ENCODE results near the gene GPR39. TPM values are rescaled to one million over a fixed set of nuclear protein-coding genes. Genes with fewer than 3 reads are reported as not detected.

The GPR39 gene
- total and polyA plus RNA-seq, 10 donors = 0.05 TPM; not detected in 9

- 56 to 71% (median 65%) methylated on average over 4 of the region's 4 CpGs for WGBS, 5 donors
- intact Hi-C loops (cut with DNase I; ENCODE audit: low total_unique reads) = loop anchor here (10.0 kb wide), 1 partner anchor 1305 kb away; no protein-coding TSS in a partner anchor
- H3K27me3 ChIP-seq (replicated peaks in 1 of 7) = peaks cover 0 to 16% (median 0%) of the 10 kb centered on the region in 7 donors
- H3K27ac ChIP-seq = no peak overlapping the region
- no peaks in the 10 kb centered on the region for H3K4me1 ChIP-seq
- H3K4me3 ChIP-seq = no peak overlapping the region
- DNase-seq = no peak
- H3K36me3 ChIP-seq = no peaks in the 10 kb centered on the region
- TF ChIP-seq POLR2AphosphoS5 (IDR thresholded peaks at IDR 0.05) (no peak), POLR2A (IDR thresholded peaks at IDR 0.05) (no peak), CTCF (IDR thresholded peaks at IDR 0.05 in 8 of 11, conservative IDR thresholded peaks at IDR 0.05 in 3 of 11) (no peak)
- peaks cover 0 to 40% (median 27%) of the 10 kb centered on the region in 8 donors for H3K9me3 ChIP-seq
These were observed 123.6 kb downstream of the GPR39 start for GRCh38 chr2:132540166-132540565.

GRCh38 chr2:132542953-132543569 lies 126.5 kb downstream of the GPR39 start:
- intact Hi-C loops (cut with DNase I; ENCODE audit: low total_unique reads) = loop anchor here (10.0 kb wide), 1 partner anchor 1302 kb away; no protein-coding TSS in a partner anchor
- Histone ChIP-seq H3K4me3 (no peak overlapping the region), H3K9me3 (peaks cover 0 to 31% (median 23%) of the 10 kb centered on the region in 8 donors), H3K4me1 (no peaks in the 10 kb centered on the region), H3K27ac (no peak overlapping the region), H3K27me3 (replicated peaks in 1 of 7) (peaks cover 0 to 16% (median 0%) of the 10 kb centered on the region in 7 donors), H3K36me3 (no peaks in the 10 kb centered on the region)
- TF ChIP-seq POLR2AphosphoS5 (IDR thresholded peaks at IDR 0.05) (no peak), POLR2A (IDR thresholded peaks at IDR 0.05) (no peak), CTCF (IDR thresholded peaks at IDR 0.05 in 8 of 11, conservative IDR thresholded peaks at IDR 0.05 in 3 of 11) (no peak)
- no peak for DNase-seq
- WGBS, 5 donors = 33 to 60% (median 48%) methylated on average over 4 of the region's 4 CpGs

GRCh38 chr2:132544006-132544630 lies 127.5 kb downstream of the GPR39 start:
- Histone ChIP-seq H3K27ac (no peak overlapping the region), H3K36me3 (no peaks in the 10 kb centered on the region), H3K4me1 (no peaks in the 10 kb centered on the region), H3K9me3 (peaks cover 0 to 31% (median 23%) of the 10 kb centered on the region in 8 donors), H3K27me3 (replicated peaks in 1 of 7) (peaks cover 0 to 8% (median 0%) of the 10 kb centered on the region in 7 donors), H3K4me3 (no peak overlapping the region)
- intact Hi-C loops (cut with DNase I; ENCODE audit: low total_unique reads) = loop anchor here (10.0 kb wide), 1 partner anchor 1301 kb away; no protein-coding TSS in a partner anchor
- TF ChIP-seq POLR2AphosphoS5 (IDR thresholded peaks at IDR 0.05) = no peak
- TF ChIP-seq POLR2A (IDR thresholded peaks at IDR 0.05) = no peak
- TF ChIP-seq CTCF (IDR thresholded peaks at IDR 0.05 in 8 of 11, conservative IDR thresholded peaks at IDR 0.05 in 3 of 11) = no peak
- DNase-seq = no peak
- 46 to 73% (median 56%) methylated on average over 1 of the region's 1 CpG for WGBS, 5 donors

- peaks cover 0 to 31% (median 25%) of the 10 kb centered on the region in 8 donors for H3K9me3 ChIP-seq
- H3K4me3 ChIP-seq = no peak overlapping the region
- H3K27ac ChIP-seq = no peak overlapping the region
- no peaks in the 10 kb centered on the region for H3K36me3 ChIP-seq
- DNase-seq = no peak
- H3K27me3 ChIP-seq (replicated peaks in 1 of 7) = no peaks in the 10 kb centered on the region
- intact Hi-C loops (cut with DNase I; ENCODE audit: low total_unique reads) = loop anchor here (10.0 kb wide), 1 partner anchor 1298 kb away; no protein-coding TSS in a partner anchor
- 18 to 23% (median 21%) methylated on average over 5 of the region's 5 CpGs for WGBS, 5 donors
- TF ChIP-seq POLR2AphosphoS5 (IDR thresholded peaks at IDR 0.05) = no peak
- TF ChIP-seq CTCF (IDR thresholded peaks at IDR 0.05 in 8 of 11, conservative IDR thresholded peaks at IDR 0.05 in 3 of 11) = peak in 9 of 11 experiments; percentile 22 to 75 (median 60)
- TF ChIP-seq POLR2A (IDR thresholded peaks at IDR 0.05) = no peak
- no peaks in the 10 kb centered on the region for H3K4me1 ChIP-seq
These were observed 130.6 kb downstream of the GPR39 start for GRCh38 chr2:132547090-132547687.

Measured in spleen (tissue), 11 donors.